Measurements from ENCODE around the gene DNAI2.

DNA sequence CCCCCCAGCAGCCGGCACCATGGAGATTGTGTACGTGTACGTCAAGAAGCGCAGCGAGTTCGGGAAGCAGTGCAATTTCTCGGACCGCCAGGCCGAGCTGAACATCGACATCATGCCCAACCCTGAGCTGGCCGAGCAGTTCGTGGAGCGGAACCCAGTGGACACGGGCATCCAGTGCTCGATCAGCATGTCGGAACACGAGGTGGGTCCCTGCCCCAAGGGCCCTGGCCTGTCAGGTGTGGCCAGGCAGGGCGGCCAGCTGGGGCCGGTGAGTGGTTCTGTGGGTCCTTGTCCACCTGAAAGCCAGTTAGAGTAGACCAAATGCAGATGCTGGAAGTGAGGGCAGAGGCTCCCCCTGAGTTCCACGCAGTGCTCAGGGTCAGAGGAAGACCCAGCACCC is 7.8 kb downstream of the DNAI2 start:
- TF ChIP-seq, protein P1, sequence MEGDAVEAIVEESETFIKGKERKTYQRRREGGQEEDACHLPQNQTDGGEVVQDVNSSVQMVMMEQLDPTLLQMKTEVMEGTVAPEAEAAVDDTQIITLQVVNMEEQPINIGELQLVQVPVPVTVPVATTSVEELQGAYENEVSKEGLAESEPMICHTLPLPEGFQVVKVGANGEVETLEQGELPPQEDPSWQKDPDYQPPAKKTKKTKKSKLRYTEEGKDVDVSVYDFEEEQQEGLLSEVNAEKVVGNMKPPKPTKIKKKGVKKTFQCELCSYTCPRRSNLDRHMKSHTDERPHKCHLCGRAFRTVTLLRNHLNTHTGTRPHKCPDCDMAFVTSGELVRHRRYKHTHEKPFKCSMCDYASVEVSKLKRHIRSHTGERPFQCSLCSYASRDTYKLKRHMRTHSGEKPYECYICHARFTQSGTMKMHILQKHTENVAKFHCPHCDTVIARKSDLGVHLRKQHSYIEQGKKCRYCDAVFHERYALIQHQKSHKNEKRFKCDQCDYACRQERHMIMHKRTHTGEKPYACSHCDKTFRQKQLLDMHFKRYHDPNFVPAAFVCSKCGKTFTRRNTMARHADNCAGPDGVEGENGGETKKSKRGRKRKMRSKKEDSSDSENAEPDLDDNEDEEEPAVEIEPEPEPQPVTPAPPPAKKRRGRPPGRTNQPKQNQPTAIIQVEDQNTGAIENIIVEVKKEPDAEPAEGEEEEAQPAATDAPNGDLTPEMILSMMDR (conservative IDR thresholded peaks at IDR 0.05; ENCODE audit: low read length), result no peak
- no peak for TF ChIP-seq EZH2phosphoT487 (IDR thresholded peaks at IDR 0.05; ENCODE audit: borderline replicate concordance)

Measured in Loucy (cell line).